MCF 10A (cell line): ENCODE data around the gene KCTD14. TPM values are rescaled to one million over a fixed set of nuclear protein-coding genes. Genes with fewer than 3 reads are reported as not detected.
A peak's percentile ranks its signal among the peaks of the same experiment; 100 is the strongest.
"Not testable (repeated sequence)": the region's sequence is repeated elsewhere in the genome, so short reads cannot be mapped to it uniquely, and the experiment has no call there.

Experiments used
- BruUV-seq: library from RNA; stranded (reverse); fragments of 400-500 nt; replicated peaks from 2 replicates; lab custom pipeline; 2021; lab: Mats Ljungman, UMichigan
- CTCF ChIA-PET: fragments of 300-600 bp; sonication (Branson Sonifier 250); formaldehyde crosslinking; extraction: SDS; loops from one replicate; lab custom pipeline; 2021; ENCODE audit warnings: antibody characterized with exemption, inconsistent platforms; lab: Yijun Ruan, JAX
- POLR2A ChIA-PET: fragments of 300-600, 350-650 bp; sonication (Branson Sonifier 250); formaldehyde crosslinking; extraction: SDS; loops from one replicate; lab custom pipeline; 2020; ENCODE audit warnings: antibody characterized with exemption, inconsistent platforms; lab: Yijun Ruan, JAX
- DNase-seq: peaks from one replicate; pipeline ENCODE4 v3.0.0-alpha.2; 2018; ENCODE audit not compliant: unreplicated experiment
- H3K27ac Mint-ChIP-seq: one replicate; pipeline ENCODE4 v1.8.0; 2022; ENCODE audit warnings: mild to moderate bottlenecking, low read depth, mixed read lengths; ENCODE audit not compliant: unreplicated experiment
- H3K27me3 Mint-ChIP-seq: one replicate; pipeline ENCODE4 v1.8.0; 2022; ENCODE audit warnings: mixed read lengths; ENCODE audit not compliant: insufficient read depth, unreplicated experiment
- H3K36me3 Mint-ChIP-seq: one replicate; pipeline ENCODE4 v1.8.0; 2022; ENCODE audit warnings: mild to moderate bottlenecking, moderate library complexity, mixed read lengths; ENCODE audit not compliant: insufficient read depth, unreplicated experiment
- H3K4me1 Mint-ChIP-seq: one replicate; pipeline ENCODE4 v1.8.0; 2022; ENCODE audit warnings: mixed read lengths; ENCODE audit not compliant: insufficient read depth, unreplicated experiment
- H3K4me3 Mint-ChIP-seq: one replicate; pipeline ENCODE4 v1.8.0; 2022; ENCODE audit warnings: mild to moderate bottlenecking, moderate library complexity, mixed read lengths; ENCODE audit not compliant: unreplicated experiment
- H3K9me3 Mint-ChIP-seq: one replicate; pipeline ENCODE4 v1.8.0; 2022; ENCODE audit warnings: mixed read lengths; ENCODE audit not compliant: unreplicated experiment
- intact Hi-C: fragments of 100-400 bp; cut with micrococcal nuclease; formaldehyde crosslinking; loops from 2 replicates; pipeline ENCODE4 v1.14.1; 2022
- total RNA-seq: library from RNA; stranded (reverse); gene quantifications from 2 replicates; pipeline ENCODE4 v1.2.3, GENCODE V29; 2022
- TF ChIP-seq, protein P1 (sequence below): fragments of 200-600 bp; IDR thresholded peaks from one replicate; pipeline ENCODE4 v1.8.0; 2022; ENCODE audit warnings: antibody characterized with exemption, mild to moderate bottlenecking; ENCODE audit not compliant: unreplicated experiment

Gene KCTD14
- total RNA-seq, 1 experiment from 2014 or later = 2.2 TPM

DNA sequence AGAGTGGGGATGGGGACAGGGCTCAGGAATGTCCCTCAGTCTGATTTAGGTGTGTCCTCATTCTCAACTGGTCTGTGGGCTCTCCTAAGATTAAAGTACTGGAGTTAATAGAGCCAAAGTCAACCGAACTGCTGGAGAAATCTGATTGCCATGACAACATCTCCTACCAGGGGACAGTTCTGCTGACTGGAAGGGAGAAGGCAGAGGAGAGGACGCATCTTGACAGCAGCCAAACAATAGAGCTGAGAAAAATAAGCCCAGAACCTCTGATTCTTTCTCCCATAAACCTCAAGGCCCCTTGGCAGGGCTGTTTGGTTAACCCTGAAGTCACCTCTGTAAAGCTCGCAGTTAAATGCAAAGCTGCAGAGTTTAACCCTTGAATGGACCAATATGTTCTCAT is 2.8 kb downstream of the KCTD14 start:
- intact Hi-C loops = no loop called here
- Mint-ChIP-seq H3K36me3 (no peaks in the 10 kb centered on the region), H3K4me3 (no peak overlapping the region), H3K9me3 (no peaks in the 10 kb centered on the region), H3K27me3 (no peaks in the 10 kb centered on the region), H3K27ac (no peak overlapping the region), H3K4me1 (peaks cover 25% of the 10 kb centered on the region)
- no peak for DNase-seq
- CTCF ChIA-PET = interaction anchor here (3.0 kb wide), 1 partner anchor 26 kb away, joined by 18 read pairs; no protein-coding TSS in a partner anchor
- TF ChIP-seq, protein P1, sequence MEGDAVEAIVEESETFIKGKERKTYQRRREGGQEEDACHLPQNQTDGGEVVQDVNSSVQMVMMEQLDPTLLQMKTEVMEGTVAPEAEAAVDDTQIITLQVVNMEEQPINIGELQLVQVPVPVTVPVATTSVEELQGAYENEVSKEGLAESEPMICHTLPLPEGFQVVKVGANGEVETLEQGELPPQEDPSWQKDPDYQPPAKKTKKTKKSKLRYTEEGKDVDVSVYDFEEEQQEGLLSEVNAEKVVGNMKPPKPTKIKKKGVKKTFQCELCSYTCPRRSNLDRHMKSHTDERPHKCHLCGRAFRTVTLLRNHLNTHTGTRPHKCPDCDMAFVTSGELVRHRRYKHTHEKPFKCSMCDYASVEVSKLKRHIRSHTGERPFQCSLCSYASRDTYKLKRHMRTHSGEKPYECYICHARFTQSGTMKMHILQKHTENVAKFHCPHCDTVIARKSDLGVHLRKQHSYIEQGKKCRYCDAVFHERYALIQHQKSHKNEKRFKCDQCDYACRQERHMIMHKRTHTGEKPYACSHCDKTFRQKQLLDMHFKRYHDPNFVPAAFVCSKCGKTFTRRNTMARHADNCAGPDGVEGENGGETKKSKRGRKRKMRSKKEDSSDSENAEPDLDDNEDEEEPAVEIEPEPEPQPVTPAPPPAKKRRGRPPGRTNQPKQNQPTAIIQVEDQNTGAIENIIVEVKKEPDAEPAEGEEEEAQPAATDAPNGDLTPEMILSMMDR = no peak
- POLR2A ChIA-PET = interaction anchor here (1.0 to 1.2 kb wide), 3 partner anchors 20 to 27 kb away, joined by 3 to 4 read pairs (median 3); no protein-coding TSS in a partner anchor
- BruUV-seq = no TSS peak

DNA sequence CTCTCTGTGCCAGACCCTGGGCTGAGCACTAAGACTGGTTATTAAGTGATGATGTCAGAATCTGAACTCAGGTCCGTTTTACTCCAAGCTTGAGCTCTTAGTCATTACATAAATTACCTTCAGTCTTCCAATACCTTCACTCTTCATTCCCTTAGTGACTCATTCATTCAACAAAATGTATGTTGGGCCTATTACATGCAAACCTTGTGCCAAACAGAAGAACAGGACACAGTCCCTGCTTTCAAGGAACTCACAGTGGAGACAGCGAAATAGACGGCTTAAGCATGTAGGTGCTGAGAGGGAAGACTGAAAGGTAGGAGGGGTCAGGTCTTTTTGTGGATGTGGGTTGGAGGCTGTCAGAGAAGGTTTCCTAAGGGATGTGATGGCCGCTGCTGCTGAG is 3.3 kb downstream of the KCTD14 start:
- DNase-seq = peak; percentile 48
- no peaks in the 10 kb centered on the region for H3K36me3 Mint-ChIP-seq
- peaks cover 25% of the 10 kb centered on the region for H3K4me1 Mint-ChIP-seq
- intact Hi-C loops = no loop called here
- no peak overlapping the region for H3K27ac Mint-ChIP-seq
- ChIA-PET POLR2A (interaction anchor here (0.9 kb wide), 1 partner anchor 10 kb away, joined by 3 read pairs; no protein-coding TSS in a partner anchor), CTCF (interaction anchor here (3.0 kb wide), 1 partner anchor 27 kb away, joined by 18 read pairs; no protein-coding TSS in a partner anchor)
- TF ChIP-seq, protein P1 = no peak
- H3K9me3 Mint-ChIP-seq = no peaks in the 10 kb centered on the region
- no TSS peak for BruUV-seq
- H3K27me3 Mint-ChIP-seq = no peaks in the 10 kb centered on the region
- H3K4me3 Mint-ChIP-seq = no peak overlapping the region

DNA sequence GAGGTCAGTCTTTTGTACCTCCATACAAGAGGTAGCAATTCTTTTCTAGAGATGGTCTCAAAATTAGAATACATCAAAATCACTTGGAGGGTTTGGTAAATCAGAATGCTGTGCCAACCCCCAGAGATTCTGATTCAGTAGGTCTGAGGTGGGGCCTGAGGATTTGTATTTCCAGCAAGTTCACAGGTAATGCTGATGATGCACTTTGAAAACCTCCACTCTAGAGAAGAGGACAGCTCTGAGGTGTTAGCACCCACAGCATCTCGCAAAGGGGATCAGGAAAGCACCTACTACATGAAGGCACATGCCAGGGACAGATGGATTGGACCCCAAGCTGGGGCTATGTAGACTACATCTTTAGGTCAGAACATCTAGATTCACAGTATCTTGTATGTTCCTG is 7.2 kb downstream of the KCTD14 start:
- no peaks in the 10 kb centered on the region for H3K36me3 Mint-ChIP-seq
- H3K9me3 Mint-ChIP-seq = no peaks in the 10 kb centered on the region
- H3K27ac Mint-ChIP-seq = no peak overlapping the region
- no peak overlapping the region for H3K4me3 Mint-ChIP-seq
- H3K4me1 Mint-ChIP-seq = peaks cover 11% of the 10 kb centered on the region
- no peak for DNase-seq
- ChIA-PET CTCF (interaction anchor here (0.6 to 2.4 kb wide), 2 partner anchors 17 to 196 kb away, joined by 3 to 11 read pairs; no protein-coding TSS in a partner anchor), POLR2A (interaction anchor here (0.6 kb wide), 1 partner anchor 196 kb away, joined by 3 read pairs; no protein-coding TSS in a partner anchor)
- TF ChIP-seq, protein P1 = no peak
- BruUV-seq = no TSS peak
- intact Hi-C loops = no loop called here
- H3K27me3 Mint-ChIP-seq = no peaks in the 10 kb centered on the region

DNA sequence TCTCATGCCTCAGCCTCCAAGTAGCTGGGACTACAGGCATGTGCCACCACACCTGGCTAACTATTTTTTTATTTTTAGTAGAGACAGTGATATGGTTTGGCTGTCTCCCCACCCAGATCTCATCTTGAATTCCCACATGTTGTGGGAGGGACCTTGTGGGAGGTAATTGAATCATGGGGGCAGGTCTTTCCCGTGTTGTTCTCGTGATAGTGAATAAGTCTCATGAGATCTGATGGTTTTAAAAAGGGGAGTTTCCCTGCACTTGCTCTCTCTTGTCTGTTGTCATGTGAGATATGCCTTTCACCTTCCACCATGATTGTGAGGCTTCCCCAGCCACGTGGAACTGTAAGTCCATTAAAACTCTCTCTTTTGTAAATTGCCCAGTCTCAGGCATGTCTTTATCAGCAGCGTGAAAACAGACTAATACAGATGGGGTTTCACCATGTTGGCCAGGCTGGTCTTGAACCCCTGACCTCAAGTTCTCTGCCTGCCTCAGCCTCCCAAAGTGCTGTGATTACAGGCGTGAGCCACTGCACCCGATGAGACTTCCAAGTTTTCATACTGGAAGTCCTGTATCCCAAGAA is 8.0 kb downstream of the KCTD14 start:
- H3K4me1 Mint-ChIP-seq, H3K36me3 Mint-ChIP-seq, H3K9me3 Mint-ChIP-seq, intact Hi-C loops, H3K27ac Mint-ChIP-seq, H3K27me3 Mint-ChIP-seq, POLR2A ChIA-PET, H3K4me3 Mint-ChIP-seq, BruUV-seq, DNase-seq: not testable (repeated sequence)
- CTCF ChIA-PET = interaction anchor here (0.7 to 2.4 kb wide), 3 partner anchors 16 to 32 kb away, joined by 3 to 11 read pairs (median 3); no protein-coding TSS in a partner anchor
